NCI-H1105 treated with DMSO at 0.1 percent for 48 hours (cell line): ENCODE measurements around the gene OR51B4.
"Not testable (repeated sequence)": the region's sequence is repeated elsewhere in the genome, so short reads cannot be mapped to it uniquely, and the experiment has no call there.

Source experiments
- DNase-seq: peaks from one replicate; lab custom pipeline; 2025; lab: John Stamatoyannopoulos, UW

Gene OR51B4

GRCh38 chr11:5301846-5302245 lies at the start of gene OR51B4:
Gene OR51B4, minus strand, starts transcription at chr11:5301946. Its CDS starts 0 bp downstream, at chr11:5301946.
- no peak for DNase-seq

- no peak for DNase-seq
Observed at GRCh38 chr11:5351208-5351607, 49.5 kb upstream of the OR51B4 start, which contains the start of gene OR51B6. Gene OR51B6, plus strand, starts transcription at chr11:5351508. Its CDS starts 0 bp downstream, at chr11:5351508.

- DNase-seq, result no peak
Observed at GRCh38 chr11:5349550-5349949, 47.8 kb upstream of the OR51B4 start.

- DNase-seq, result no peak
Observed at GRCh38 chr11:5348551-5349194, 46.9 kb upstream of the OR51B4 start.

GRCh38 chr11:5345831-5346230 lies 44.1 kb upstream of the OR51B4 start:
- no peak for DNase-seq

- no peak for DNase-seq
Observed at GRCh38 chr11:5343474-5344335, 42.0 kb upstream of the OR51B4 start, which contains the start of gene OR51B5. Gene OR51B5, minus strand, starts transcription at chr11:5343524. Its CDS starts 0 bp downstream, at chr11:5343524.

- DNase-seq, result no peak
Observed at GRCh38 chr11:5339771-5340322, 38.1 kb upstream of the OR51B4 start.

GRCh38 chr11:5337253-5337652 lies 35.5 kb upstream of the OR51B4 start:
- DNase-seq, result not testable (repeated sequence)

GRCh38 chr11:5336331-5336730 lies 34.6 kb upstream of the OR51B4 start:
- no peak for DNase-seq

- no peak for DNase-seq
Observed at GRCh38 chr11:5335170-5335569, 33.4 kb upstream of the OR51B4 start.

GRCh38 chr11:5324197-5324596 lies 22.5 kb upstream of the OR51B4 start, which contains the start of gene OR51B2:
Gene OR51B2, minus strand, starts transcription at chr11:5324297. Its CDS starts 0 bp downstream, at chr11:5324297.
- no peak for DNase-seq

- DNase-seq, result no peak
Observed at GRCh38 chr11:5317292-5317691, 15.5 kb upstream of the OR51B4 start.

GRCh38 chr11:5313326-5314023 lies 11.7 kb upstream of the OR51B4 start:
- not testable (repeated sequence) for DNase-seq

- no peak for DNase-seq
Observed at GRCh38 chr11:5310423-5310822, 8.7 kb upstream of the OR51B4 start.

GRCh38 chr11:5307256-5308019 lies 5.7 kb upstream of the OR51B4 start:
- no peak for DNase-seq

GRCh38 chr11:5304046-5304445 lies 2.3 kb upstream of the OR51B4 start:
- DNase-seq, result no peak

GRCh38 chr11:5303626-5304025 lies 1.9 kb upstream of the OR51B4 start:
- no peak for DNase-seq

GRCh38 chr11:5300251-5300650 lies 1.5 kb downstream of the OR51B4 start:
- no peak for DNase-seq

GRCh38 chr11:5298451-5298850 lies 3.3 kb downstream of the OR51B4 start:
- DNase-seq, result no peak

GRCh38 chr11:5297721-5298323 lies 3.9 kb downstream of the OR51B4 start:
- DNase-seq, result no peak
